HFFc6 (cell line): Measurements from ENCODE around the gene PIH1D2. TPM values are rescaled to one million over a fixed set of nuclear protein-coding genes. Genes with fewer than 3 reads are reported as not detected.
"Not testable (repeated sequence)": the region's sequence is repeated elsewhere in the genome, so short reads cannot be mapped to it uniquely, and the experiment has no call there.

Experiments
- DNase-seq: peaks from one replicate; pipeline ENCODE4 v3.0.0-alpha.2; 2018
- H3K27ac Mint-ChIP-seq: 2 replicates; pipeline ENCODE4 v1.8.0; 2020; ENCODE audit warnings: mild to moderate bottlenecking, mixed read lengths
- H3K27me3 Mint-ChIP-seq: 2 replicates; pipeline ENCODE4 v1.8.0; 2021; ENCODE audit warnings: mild to moderate bottlenecking, moderate library complexity, mixed read lengths; ENCODE audit not compliant: insufficient read depth
- H3K36me3 Mint-ChIP-seq: 2 replicates; pipeline ENCODE4 v1.8.0; 2021; ENCODE audit warnings: low read depth, mixed read lengths
- H3K4me1 Mint-ChIP-seq: 2 replicates; pipeline ENCODE4 v1.8.0; 2020; ENCODE audit warnings: low read depth, mixed read lengths
- H3K4me3 Mint-ChIP-seq: 2 replicates; pipeline ENCODE4 v1.8.0; 2020; ENCODE audit warnings: mild to moderate bottlenecking, moderate library complexity, mixed read lengths
- H3K9me3 Mint-ChIP-seq: 2 replicates; pipeline ENCODE4 v1.8.0; 2020; ENCODE audit warnings: mild to moderate bottlenecking, mixed read lengths
- total RNA-seq, 6 experiments: library from RNA; stranded (reverse); fragmentation: NEBNext Ultra II Directional; extraction: Animal tissue kit (Norgen Biotek cat#: 25700); gene quantifications; 2 replicates in 1 of 6; 3 replicates in 5 of 6; pipeline ENCODE4 v1.2.3, GENCODE V29; 2021
- TF ChIP-seq, protein P1 (sequence below): fragments of 200-600 bp; sonication (generic); IDR thresholded peaks from 2 replicates; pipeline ENCODE4 v1.5.0; 2021; ENCODE audit warnings: antibody characterized with exemption, mild to moderate bottlenecking

Gene PIH1D2
- total RNA-seq, 6 experiments from 2014 or later: 0.59 to 1.5 (median 1.1) TPM

- DNase-seq: no peak
- Mint-ChIP-seq H3K9me3 (no peaks in the 10 kb centered on the region), H3K36me3 (peaks cover 38% of the 10 kb centered on the region), H3K4me1 (peaks cover 17% of the 10 kb centered on the region), H3K27ac (no peak overlapping the region), H3K27me3 (no peaks in the 10 kb centered on the region), H3K4me3 (no peak overlapping the region)
- TF ChIP-seq, protein P1, sequence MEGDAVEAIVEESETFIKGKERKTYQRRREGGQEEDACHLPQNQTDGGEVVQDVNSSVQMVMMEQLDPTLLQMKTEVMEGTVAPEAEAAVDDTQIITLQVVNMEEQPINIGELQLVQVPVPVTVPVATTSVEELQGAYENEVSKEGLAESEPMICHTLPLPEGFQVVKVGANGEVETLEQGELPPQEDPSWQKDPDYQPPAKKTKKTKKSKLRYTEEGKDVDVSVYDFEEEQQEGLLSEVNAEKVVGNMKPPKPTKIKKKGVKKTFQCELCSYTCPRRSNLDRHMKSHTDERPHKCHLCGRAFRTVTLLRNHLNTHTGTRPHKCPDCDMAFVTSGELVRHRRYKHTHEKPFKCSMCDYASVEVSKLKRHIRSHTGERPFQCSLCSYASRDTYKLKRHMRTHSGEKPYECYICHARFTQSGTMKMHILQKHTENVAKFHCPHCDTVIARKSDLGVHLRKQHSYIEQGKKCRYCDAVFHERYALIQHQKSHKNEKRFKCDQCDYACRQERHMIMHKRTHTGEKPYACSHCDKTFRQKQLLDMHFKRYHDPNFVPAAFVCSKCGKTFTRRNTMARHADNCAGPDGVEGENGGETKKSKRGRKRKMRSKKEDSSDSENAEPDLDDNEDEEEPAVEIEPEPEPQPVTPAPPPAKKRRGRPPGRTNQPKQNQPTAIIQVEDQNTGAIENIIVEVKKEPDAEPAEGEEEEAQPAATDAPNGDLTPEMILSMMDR: no peak
Observed at GRCh38 chr11:112051768-112052167, 22.0 kb downstream of the PIH1D2 start.

GRCh38 chr11:112050721-112051120 lies 23.1 kb downstream of the PIH1D2 start:
- H3K4me1 Mint-ChIP-seq: peaks cover 17% of the 10 kb centered on the region
- no peak overlapping the region for H3K27ac Mint-ChIP-seq
- TF ChIP-seq, protein P1: no peak

DNA sequence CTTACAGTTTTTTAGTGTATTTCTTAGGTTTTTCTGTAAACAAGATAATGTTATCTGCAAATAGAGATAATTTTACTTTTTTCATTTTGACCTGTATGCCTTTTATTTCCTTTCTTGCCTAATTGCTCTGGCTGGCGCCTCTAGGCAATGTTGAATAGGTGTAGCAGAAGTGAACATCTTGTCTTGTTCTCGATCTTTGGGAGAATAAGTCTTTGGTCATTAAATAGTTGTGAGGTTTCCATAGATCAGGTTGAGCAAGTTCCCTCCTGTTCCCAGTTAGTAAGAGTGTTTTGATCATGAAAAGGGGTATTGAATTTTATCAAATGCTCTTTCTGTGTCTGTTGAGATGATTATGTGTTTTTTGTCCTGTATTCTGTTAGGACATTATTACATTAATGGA lies 24.0 kb downstream of the PIH1D2 start:
- H3K9me3 Mint-ChIP-seq: no peaks in the 10 kb centered on the region
- H3K27me3 Mint-ChIP-seq: no peaks in the 10 kb centered on the region
- peaks cover 43% of the 10 kb centered on the region for H3K36me3 Mint-ChIP-seq
- H3K27ac Mint-ChIP-seq: no peak overlapping the region
- TF ChIP-seq, protein P1: no peak
- peaks cover 17% of the 10 kb centered on the region for H3K4me1 Mint-ChIP-seq
- no peak for DNase-seq
- no peak overlapping the region for H3K4me3 Mint-ChIP-seq

More at GRCh38 chr11:112050721-112051120, 23.1 kb downstream of the PIH1D2 start:
- no peaks in the 10 kb centered on the region for H3K27me3 Mint-ChIP-seq
- H3K4me3 Mint-ChIP-seq: no peak overlapping the region
- no peak for DNase-seq
- H3K9me3 Mint-ChIP-seq: no peaks in the 10 kb centered on the region
- peaks cover 42% of the 10 kb centered on the region for H3K36me3 Mint-ChIP-seq

GRCh38 chr11:112048256-112048655 lies 25.6 kb downstream of the PIH1D2 start:
- peaks cover 43% of the 10 kb centered on the region for H3K36me3 Mint-ChIP-seq
- not testable (repeated sequence) for H3K4me3 Mint-ChIP-seq, H3K27ac Mint-ChIP-seq, H3K9me3 Mint-ChIP-seq, H3K27me3 Mint-ChIP-seq, DNase-seq
- H3K4me1 Mint-ChIP-seq: peaks cover 20% of the 10 kb centered on the region

GRCh38 chr11:112046647-112047046 lies 27.2 kb downstream of the PIH1D2 start:
- H3K27ac Mint-ChIP-seq, H3K4me3 Mint-ChIP-seq, H3K27me3 Mint-ChIP-seq, H3K9me3 Mint-ChIP-seq, DNase-seq: not testable (repeated sequence)
- Mint-ChIP-seq H3K4me1 (peaks cover 36% of the 10 kb centered on the region), H3K36me3 (peaks cover 43% of the 10 kb centered on the region)

DNA sequence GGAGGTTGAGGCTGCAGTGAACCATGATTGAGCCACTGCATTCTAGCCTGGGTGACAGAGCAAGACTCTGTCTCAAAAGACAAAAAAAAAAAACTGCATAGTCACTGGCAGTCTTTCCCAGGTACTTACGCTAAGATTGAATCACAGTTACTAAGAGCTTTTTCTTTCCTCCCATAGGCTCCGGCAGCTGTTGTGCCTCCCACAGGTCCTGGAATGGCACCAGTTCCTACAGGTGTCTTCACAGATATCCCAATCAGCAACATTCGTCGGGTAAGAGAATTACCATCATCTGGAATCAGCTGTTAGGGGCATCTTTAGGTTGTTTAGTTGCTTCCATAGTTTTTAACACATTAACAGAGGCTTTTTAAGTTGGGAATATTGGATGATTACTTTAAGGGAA lies 28.9 kb downstream of the PIH1D2 start:
- H3K27ac Mint-ChIP-seq: no peak overlapping the region
- peaks cover 44% of the 10 kb centered on the region for H3K36me3 Mint-ChIP-seq
- H3K9me3 Mint-ChIP-seq: no peaks in the 10 kb centered on the region
- no peaks in the 10 kb centered on the region; the same call in 1 of the 2 replicates for H3K27me3 Mint-ChIP-seq
- H3K4me1 Mint-ChIP-seq: peaks cover 43% of the 10 kb centered on the region
- TF ChIP-seq, protein P1: no peak
- no peak overlapping the region for H3K4me3 Mint-ChIP-seq
- DNase-seq: no peak

GRCh38 chr11:112042961-112043304 lies 30.9 kb downstream of the PIH1D2 start:
- Mint-ChIP-seq H3K27me3 (no peaks in the 10 kb centered on the region; the same call in 1 of the 2 replicates), H3K9me3 (no peaks in the 10 kb centered on the region), H3K27ac (peak overlapping the region; percentile 83), H3K36me3 (peaks cover 39% of the 10 kb centered on the region), H3K4me3 (no peak overlapping the region; the same call in 1 of the 2 replicates), H3K4me1 (peaks cover 27% of the 10 kb centered on the region)
- TF ChIP-seq, protein P1: no peak
- DNase-seq: no peak
